RWPE2 (cell line): ENCODE data around the gene CCT7.
"Not testable (repeated sequence)": the region's sequence is repeated elsewhere in the genome, so short reads cannot be mapped to it uniquely, and the experiment has no call there.

ENCODE experiments used
- ATAC-seq: fragments of 200-7000 bp; cut with Tn5 transposase; 3 replicates; pipeline ENCODE4 v1.9.1; 2021; ENCODE audit warnings: low read depth
- DNase-seq: peaks from one replicate; pipeline ENCODE4 v3.0.0-alpha.2; 2020; ENCODE audit warnings: low spot score
- H3K27ac ChIP-seq: fragments of 450-650 bp; 2 replicates; pipeline ENCODE4 v1.5.1; 2017; ENCODE audit warnings: mild to moderate bottlenecking; ENCODE audit not compliant: poor library complexity, severe bottlenecking
- H3K27me3 ChIP-seq: fragments of 250-450 bp; sonication (Bioruptor Pico); 2 replicates; pipeline ENCODE4 v1.5.1; 2021; ENCODE audit warnings: mild to moderate bottlenecking, moderate library complexity; ENCODE audit not compliant: insufficient read depth, poor library complexity, severe bottlenecking
- H3K36me3 ChIP-seq: fragments of 250-450 bp; sonication (Bioruptor Pico); 2 replicates; pipeline ENCODE4 v1.5.1; 2020; ENCODE audit warnings: low read depth, mild to moderate bottlenecking, moderate library complexity
- H3K4me1 ChIP-seq: fragments of 250-450 bp; sonication (Bioruptor Pico); 2 replicates; pipeline ENCODE4 v1.5.1; 2021; ENCODE audit warnings: mild to moderate bottlenecking, moderate library complexity; ENCODE audit not compliant: insufficient read depth, poor library complexity, severe bottlenecking
- H3K4me3 ChIP-seq: fragments of 250-450 bp; sonication (Bioruptor Pico); 2 replicates; pipeline ENCODE4 v1.5.1; 2021; ENCODE audit warnings: mild to moderate bottlenecking, moderate library complexity; ENCODE audit not compliant: severe bottlenecking
- H3K9me3 ChIP-seq: fragments of 250-450 bp; sonication (Bioruptor Pico); 2 replicates; pipeline ENCODE4 v1.5.1; 2021; ENCODE audit warnings: mild to moderate bottlenecking, moderate library complexity; ENCODE audit not compliant: severe bottlenecking
- CTCF ChIP-seq: fragments of 450-650 bp; IDR thresholded peaks from one replicate; pipeline ENCODE4 v1.5.1; 2017; ENCODE audit warnings: mild to moderate bottlenecking, moderate library complexity; ENCODE audit not compliant: poor library complexity, severe bottlenecking

Gene CCT7

GRCh38 chr2:73262108-73262651 lies 28.1 kb downstream of the CCT7 start:
- no peak for TF ChIP-seq CTCF
- Histone ChIP-seq H3K4me3 (no peak overlapping the region), H3K27ac (no peak overlapping the region), H3K27me3 (no peaks in the 10 kb centered on the region), H3K4me1 (no peaks in the 10 kb centered on the region), H3K9me3 (no peaks in the 10 kb centered on the region), H3K36me3 (no peaks in the 10 kb centered on the region)
- ATAC-seq (no peak), DNase-seq (no peak)

- not testable (repeated sequence) for H3K4me3 ChIP-seq, H3K27ac ChIP-seq, H3K27me3 ChIP-seq, H3K4me1 ChIP-seq, H3K9me3 ChIP-seq, H3K36me3 ChIP-seq, ATAC-seq, DNase-seq
These were observed 28.8 kb downstream of the CCT7 start for GRCh38 chr2:73262691-73263429.

- DNase-seq (no peak), ATAC-seq (no peak)
- TF ChIP-seq CTCF = no peak
- Histone ChIP-seq H3K27ac (no peak overlapping the region), H3K4me3 (no peak overlapping the region), H3K9me3 (no peaks in the 10 kb centered on the region), H3K36me3 (no peaks in the 10 kb centered on the region), H3K27me3 (no peaks in the 10 kb centered on the region), H3K4me1 (peaks cover 5% of the 10 kb centered on the region)
These were observed 29.6 kb downstream of the CCT7 start for GRCh38 chr2:73263540-73264331.

- no peak overlapping the region for H3K27ac ChIP-seq
- no peaks in the 10 kb centered on the region for H3K36me3 ChIP-seq
- no peaks in the 10 kb centered on the region for H3K27me3 ChIP-seq
- no peaks in the 10 kb centered on the region for H3K9me3 ChIP-seq
- no peak for DNase-seq
- TF ChIP-seq CTCF = no peak
- ATAC-seq = no peak
- no peak overlapping the region for H3K4me3 ChIP-seq
- peaks cover 5% of the 10 kb centered on the region for H3K4me1 ChIP-seq
These were observed 30.2 kb downstream of the CCT7 start for GRCh38 chr2:73264332-73264606.

GRCh38 chr2:73264783-73265182 lies 30.7 kb downstream of the CCT7 start:
- no peak for ATAC-seq
- DNase-seq = no peak
- no peaks in the 10 kb centered on the region for H3K36me3 ChIP-seq
- no peaks in the 10 kb centered on the region for H3K27me3 ChIP-seq
- H3K4me1 ChIP-seq = peaks cover 5% of the 10 kb centered on the region
- TF ChIP-seq CTCF = no peak
- H3K4me3 ChIP-seq = no peak overlapping the region
- H3K9me3 ChIP-seq = no peaks in the 10 kb centered on the region
- H3K27ac ChIP-seq = no peak overlapping the region
